Smooth muscle cell (in vitro differentiated cells): Measurements from ENCODE around the gene ICE2. TPM values are rescaled to one million over a fixed set of nuclear protein-coding genes. Genes with fewer than 3 reads are reported as not detected.
A peak's percentile ranks its signal among the peaks of the same experiment; 100 is the strongest.

ENCODE experiments used
- DNase-seq: peaks from one replicate; lab custom pipeline; 2025; ENCODE audit not compliant: unreplicated experiment; lab: John Stamatoyannopoulos, UW
- H2AFZ ChIP-seq: fragments of 200-600 bp; sonication (generic); 2 replicates; pipeline ENCODE4 v1.6.0; 2016; ENCODE audit warnings: antibody characterized with exemption, low read depth, mild to moderate bottlenecking
- H3F3A ChIP-seq: fragments of 200-600 bp; sonication (generic); 2 replicates; pipeline ENCODE4 v1.6.0; 2017; ENCODE audit warnings: antibody characterized with exemption, low read depth
- H3K27ac ChIP-seq: fragments of 200-600 bp; sonication (generic); 2 replicates; pipeline ENCODE4 v1.5.1; 2016; ENCODE audit warnings: low read depth, mild to moderate bottlenecking
- H3K27me3 ChIP-seq: fragments of 200-600 bp; sonication (generic); 2 replicates; pipeline ENCODE4 v1.6.1; 2016; ENCODE audit warnings: low read depth, mild to moderate bottlenecking
- H3K36me3 ChIP-seq: fragments of 200-600 bp; sonication (generic); 2 replicates; pipeline ENCODE4 v1.5.1; 2016; ENCODE audit warnings: low read depth
- H3K4me1 ChIP-seq: fragments of 200-600 bp; sonication (generic); 2 replicates; pipeline ENCODE4 v1.5.1; 2016; ENCODE audit warnings: low read depth
- H3K4me2 ChIP-seq: fragments of 200-600 bp; sonication (generic); 2 replicates; pipeline ENCODE4 v1.6.0; 2016; ENCODE audit warnings: mild to moderate bottlenecking
- H3K4me3 ChIP-seq: fragments of 200-600 bp; sonication (generic); 2 replicates; pipeline ENCODE4 v1.5.1; 2016; ENCODE audit warnings: mild to moderate bottlenecking
- H3K79me2 ChIP-seq: fragments of 200-600 bp; sonication (generic); 2 replicates; pipeline ENCODE4 v1.6.0; 2016; ENCODE audit warnings: low read depth, mild to moderate bottlenecking
- H3K9ac ChIP-seq: fragments of 200-600 bp; sonication (generic); 2 replicates; pipeline ENCODE4 v1.6.0; 2016; ENCODE audit warnings: low read depth
- H3K9me3 ChIP-seq: fragments of 200-600 bp; sonication (generic); replicated peaks from 2 replicates; pipeline ENCODE4 v1.5.1; 2016; ENCODE audit warnings: low read depth
- H4K20me1 ChIP-seq: fragments of 200-600 bp; sonication (generic); 2 replicates; pipeline ENCODE4 v1.6.0; 2016; ENCODE audit warnings: low read depth
- CTCF ChIP-seq: fragments of 200-600 bp; sonication (generic); IDR thresholded peaks from 2 replicates; pipeline ENCODE4 v1.5.1; 2017; ENCODE audit warnings: borderline replicate concordance, mild to moderate bottlenecking, antibody characterized with exemption; ENCODE audit not compliant: insufficient read depth, poor library complexity, severe bottlenecking
- WGBS: methylation state at CpG from one replicate; pipeline ENCODE4 v1.1.7; 2016; ENCODE audit warnings: low lambda C conversion rate; 5-methylcytosine and 5-hydroxymethylcytosine counted together
- polyA plus RNA-seq: library from polyadenylated mRNA; unstranded; fragments of >200 nt; fragmentation: Nextera tagmentation; extraction: Ambion mirVana; gene quantifications from 2 replicates; pipeline ENCODE4 v1.2.1, GENCODE V29; 2016
- total RNA-seq: library from RNA; depleted of rRNA; stranded (reverse); fragments of >200 nt; gene quantifications from 2 replicates; pipeline ENCODE4 v1.2.3, GENCODE V29; 2014

ICE2 gene
- total and polyA plus RNA-seq, 2 experiments from 2014 or later: 15.2 to 17.3 TPM

DNA sequence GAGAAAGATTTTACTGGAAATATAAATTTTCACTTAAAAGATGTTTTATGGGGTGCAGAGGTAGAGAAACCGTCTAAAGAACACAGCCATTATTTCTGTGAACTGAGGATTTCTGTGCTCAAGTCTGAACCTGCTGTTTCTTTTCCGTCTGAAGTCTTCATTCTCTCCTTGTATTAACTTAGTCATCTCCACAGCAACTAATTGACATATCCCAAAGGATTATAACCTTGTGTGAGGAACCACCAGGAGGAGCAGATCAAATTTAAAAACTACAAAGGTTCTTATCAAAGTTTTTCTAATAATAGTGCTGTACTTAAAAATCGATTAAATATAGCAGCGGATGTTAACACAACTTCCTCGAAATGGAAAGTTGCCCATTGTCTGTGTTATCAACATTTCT lies 31.1 kb upstream of the ICE2 start:
- Histone ChIP-seq H3K9ac (no peak overlapping the region), H3K4me3 (no peak overlapping the region), H3K9me3 (no peaks in the 10 kb centered on the region), H3K36me3 (no peaks in the 10 kb centered on the region), H3F3A (no peaks in the 10 kb centered on the region), H3K79me2 (no peaks in the 10 kb centered on the region), H3K27me3 (no peaks in the 10 kb centered on the region), H4K20me1 (peaks cover 9% of the 10 kb centered on the region), H2AFZ (no peak overlapping the region), H3K4me1 (no peaks in the 10 kb centered on the region), H3K4me2 (no peak overlapping the region), H3K27ac (no peak overlapping the region)
- 84% methylated on average over 5 of the region's 5 CpGs for WGBS
- no peak for DNase-seq
- TF ChIP-seq CTCF: no peak

- DNase-seq: no peak
- Histone ChIP-seq H3K27me3 (no peaks in the 10 kb centered on the region), H3K27ac (no peak overlapping the region), H3K36me3 (no peaks in the 10 kb centered on the region), H3K9me3 (no peaks in the 10 kb centered on the region), H3K4me2 (no peak overlapping the region), H3K79me2 (no peaks in the 10 kb centered on the region), H3F3A (no peaks in the 10 kb centered on the region), H3K4me3 (no peak overlapping the region), H3K9ac (no peak overlapping the region), H4K20me1 (peaks cover 6% of the 10 kb centered on the region), H3K4me1 (no peaks in the 10 kb centered on the region), H2AFZ (no peak overlapping the region)
- no peak for TF ChIP-seq CTCF
- WGBS: 88% methylated on average over 3 of the region's 3 CpGs
These were observed 30.5 kb upstream of the ICE2 start for GRCh38 chr15:60509470-60509869.

DNA sequence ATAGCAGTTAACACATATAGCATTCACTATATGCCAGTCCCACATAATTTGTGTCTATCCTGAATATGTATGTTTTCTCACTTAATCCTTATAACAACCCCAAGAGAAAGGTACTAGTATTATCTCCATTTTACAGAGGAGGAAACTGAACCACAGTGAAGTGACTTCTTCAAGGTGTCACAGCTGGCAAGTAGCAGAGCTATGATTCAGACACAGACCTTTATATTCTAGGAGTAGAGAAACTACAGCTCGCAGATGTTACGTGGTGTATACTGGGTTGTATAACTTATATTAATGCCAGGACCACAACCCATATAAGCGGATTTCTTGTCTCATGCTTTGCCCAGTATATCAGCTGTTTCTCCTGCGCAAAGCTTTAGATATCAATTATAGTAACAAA lies 29.5 kb upstream of the ICE2 start:
- H4K20me1 ChIP-seq: peaks cover 6% of the 10 kb centered on the region
- H3K4me2 ChIP-seq: no peak overlapping the region
- H3K4me3 ChIP-seq: no peak overlapping the region
- H3K79me2 ChIP-seq: no peaks in the 10 kb centered on the region
- H3K9me3 ChIP-seq: no peaks in the 10 kb centered on the region
- H3K36me3 ChIP-seq: no peaks in the 10 kb centered on the region
- no peak for DNase-seq
- H3F3A ChIP-seq: no peaks in the 10 kb centered on the region
- no peaks in the 10 kb centered on the region for H3K4me1 ChIP-seq
- 93% methylated on average over 4 of the region's 4 CpGs for WGBS
- no peak overlapping the region for H3K9ac ChIP-seq
- H3K27ac ChIP-seq: no peak overlapping the region
- no peak overlapping the region for H2AFZ ChIP-seq
- no peaks in the 10 kb centered on the region for H3K27me3 ChIP-seq
- no peak for TF ChIP-seq CTCF

DNA sequence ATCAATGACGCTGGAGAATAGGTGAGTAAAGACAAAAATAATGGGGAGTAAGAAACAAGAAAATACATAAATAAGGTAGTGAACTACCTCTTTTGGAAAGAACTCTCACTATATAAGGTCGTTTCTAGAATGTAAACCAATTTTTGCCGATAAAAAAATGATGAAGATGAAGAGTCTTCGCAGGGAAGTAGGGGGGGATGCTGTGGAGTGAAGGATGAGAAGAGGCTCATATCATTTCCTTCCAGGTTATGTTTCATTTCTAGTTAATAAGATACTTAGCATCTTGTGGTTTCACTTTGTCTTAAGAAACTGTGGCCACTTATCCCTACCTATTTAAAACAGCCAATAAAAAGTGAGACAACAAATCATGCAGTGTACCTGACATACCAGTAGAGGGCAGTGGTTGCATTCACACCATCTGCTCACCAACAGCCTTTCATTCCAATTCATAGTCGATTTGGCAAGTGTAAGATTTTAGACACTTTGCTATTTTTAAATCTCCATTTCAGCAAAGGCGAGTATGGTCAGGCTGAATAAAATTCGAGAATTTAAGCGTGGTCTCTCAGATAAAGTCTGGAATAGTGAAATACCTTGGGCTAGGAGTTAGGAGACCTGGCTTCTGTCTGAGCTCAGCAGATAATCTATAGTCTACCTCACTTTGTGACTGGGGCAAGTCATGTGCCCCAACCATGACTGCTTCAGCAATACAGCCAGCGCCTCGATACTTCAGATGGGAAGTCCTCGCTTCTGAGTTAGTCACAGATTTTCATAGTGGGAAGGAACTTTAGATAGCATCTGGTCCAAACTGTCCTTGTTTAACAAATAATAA lies 28.9 kb upstream of the ICE2 start:
- peak; percentile 87 for TF ChIP-seq CTCF
- Histone ChIP-seq H3F3A (no peaks in the 10 kb centered on the region), H3K4me3 (no peak overlapping the region), H3K27me3 (no peaks in the 10 kb centered on the region), H2AFZ (no peak overlapping the region), H3K4me1 (no peaks in the 10 kb centered on the region), H3K79me2 (no peaks in the 10 kb centered on the region), H3K36me3 (no peaks in the 10 kb centered on the region), H3K27ac (no peak overlapping the region), H3K9ac (no peak overlapping the region), H3K4me2 (no peak overlapping the region), H4K20me1 (peaks cover 6% of the 10 kb centered on the region), H3K9me3 (no peaks in the 10 kb centered on the region)
- WGBS: 57% methylated on average over 11 of the region's 11 CpGs
- no peak for DNase-seq
